Erythroblast (primary cell): ENCODE data around the gene NEU4.

Experiments
- GATA1 ChIP-seq: IDR thresholded peaks from 2 replicates; pipeline ENCODE4 v1.6.1; 2011; ENCODE audit warnings: low read depth, mild to moderate bottlenecking, control low read depth, low read length, moderate library complexity
- POLR2A ChIP-seq: IDR thresholded peaks from 2 replicates; pipeline ENCODE4 v1.6.1; 2011; ENCODE audit warnings: mild to moderate bottlenecking, low read length

GRCh38 chr2:241855888-241856422, 47.0 kb downstream of the NEU4 start:
- TF ChIP-seq POLR2A (no peak), GATA1 (no peak)
